Panc1 (cell line): ENCODE data around the gene RAB4A. TPM values are rescaled to one million over a fixed set of nuclear protein-coding genes. Genes with fewer than 3 reads are reported as not detected.

Source experiments
- ATAC-seq: fragments of 200-7000 bp; cut with Tn5 transposase; 2 replicates; pipeline ENCODE4 v1.9.1; 2020; ENCODE audit warnings: mild to moderate bottlenecking, moderate library complexity
- BruUV-seq: library from RNA; stranded (reverse); fragments of 400-500 nt; replicated peaks from 2 replicates; lab custom pipeline; 2021; lab: Mats Ljungman, UMichigan
- CTCF ChIA-PET: fragments of 300-600 bp; sonication (Branson Sonifier 250); formaldehyde crosslinking; loops from one replicate; lab custom pipeline; 2022; ENCODE audit warnings: antibody characterized with exemption; lab: Charles Lee
- POLR2A ChIA-PET: fragments of 300-600 bp; sonication (Branson Sonifier 250); formaldehyde crosslinking; loops from one replicate; lab custom pipeline; 2022; ENCODE audit warnings: antibody characterized with exemption; lab: Charles Lee
- DNase-seq: peaks from one replicate; pipeline ENCODE4 v3.0.0-alpha.2; 2010; ENCODE audit warnings: low read depth, low spot score
- H3K27ac ChIP-seq: 2 replicates; pipeline ENCODE4 v1.5.1; 2011; ENCODE audit warnings: mild to moderate bottlenecking, low read length, inconsistent platforms
- H3K27me3 ChIP-seq: fragments of 200-500 bp; sonication (Bioruptor generic); 2 replicates; pipeline ENCODE4 v1.6.0; 2014; ENCODE audit warnings: low read length, inconsistent platforms; ENCODE audit not compliant: control insufficient read depth, insufficient read depth
- H3K36me3 ChIP-seq: fragments of 200-500 bp; sonication (Bioruptor generic); 2 replicates; pipeline ENCODE4 v1.5.1; 2014; ENCODE audit warnings: inconsistent platforms, mild to moderate bottlenecking, low read length, moderate library complexity; ENCODE audit not compliant: control insufficient read depth, insufficient read depth
- H3K4me1 ChIP-seq: 2 replicates; pipeline ENCODE4 v1.5.1; 2011; ENCODE audit warnings: inconsistent platforms, mild to moderate bottlenecking, low read length, moderate library complexity; ENCODE audit not compliant: control insufficient read depth, insufficient read depth
- H3K4me3 ChIP-seq, 2 experiments: 2 replicates each; pipeline ENCODE4 v1.5.1; 2011 to 2012; ENCODE audit warnings: low read depth in 2 of 2, low read length in 2 of 2, mild to moderate bottlenecking in 2 of 2, inconsistent platforms in 1 of 2, moderate library complexity in 1 of 2
- H3K9me3 ChIP-seq: fragments of 200-500 bp; sonication (Bioruptor generic); 2 replicates; pipeline ENCODE4 v1.5.1; 2014; ENCODE audit warnings: low read depth, mild to moderate bottlenecking, inconsistent platforms, low read length, moderate library complexity; ENCODE audit not compliant: control insufficient read depth, insufficient read depth
- POLR2AphosphoS5 ChIP-seq: IDR thresholded peaks from 2 replicates; pipeline ENCODE4 v1.6.1; 2012; ENCODE audit warnings: mild to moderate bottlenecking, low read depth, low read length, moderate library complexity
- SIN3A ChIP-seq: IDR thresholded peaks from 2 replicates; pipeline ENCODE4 v1.6.1; 2012; ENCODE audit warnings: low read depth, mild to moderate bottlenecking, low read length, moderate library complexity, borderline replicate concordance; ENCODE audit not compliant: insufficient read depth
- TCF7L2 ChIP-seq: IDR thresholded peaks from 2 replicates; pipeline ENCODE4 v1.6.1; 2011; ENCODE audit warnings: mild to moderate bottlenecking, low read depth, low read length, inconsistent platforms
- in situ Hi-C: cut with HindIII; loops from 2 replicates; pipeline ENCODE4 v1.10.0; 2016; ENCODE audit warnings: low sequenced_read_pairs, low pct_unique_long_range_greater_than_20kb
- intact Hi-C: fragments of 100-400 bp; cut with micrococcal nuclease; formaldehyde crosslinking; loops from one replicate; pipeline ENCODE4 v1.10.0; 2022; ENCODE audit not compliant: unreplicated experiment
- total RNA-seq: library from RNA; stranded (reverse); gene quantifications from one replicate; pipeline ENCODE4 v1.2.1, GENCODE V29; 2021; ENCODE audit not compliant: unreplicated experiment
- TF ChIP-seq, protein P1 (sequence below), 2 experiments: IDR thresholded peaks; 2 replicates each; pipeline ENCODE4 v1.6.1; 2011 to 2012; ENCODE audit warnings: low read depth in 2 of 2, control low read depth in 1 of 2, low read length in 1 of 2, mild to moderate bottlenecking in 1 of 2, moderate library complexity in 1 of 2; ENCODE audit not compliant: insufficient read depth in 1 of 2
- TF ChIP-seq, protein P2 (sequence below): fragments of 450-650 bp; IDR thresholded peaks from 2 replicates; pipeline ENCODE4 v1.5.1; 2017; ENCODE audit warnings: mild to moderate bottlenecking

RAB4A gene
- total RNA-seq, 1 experiment from 2014 or later: 73.0 TPM

DNA sequence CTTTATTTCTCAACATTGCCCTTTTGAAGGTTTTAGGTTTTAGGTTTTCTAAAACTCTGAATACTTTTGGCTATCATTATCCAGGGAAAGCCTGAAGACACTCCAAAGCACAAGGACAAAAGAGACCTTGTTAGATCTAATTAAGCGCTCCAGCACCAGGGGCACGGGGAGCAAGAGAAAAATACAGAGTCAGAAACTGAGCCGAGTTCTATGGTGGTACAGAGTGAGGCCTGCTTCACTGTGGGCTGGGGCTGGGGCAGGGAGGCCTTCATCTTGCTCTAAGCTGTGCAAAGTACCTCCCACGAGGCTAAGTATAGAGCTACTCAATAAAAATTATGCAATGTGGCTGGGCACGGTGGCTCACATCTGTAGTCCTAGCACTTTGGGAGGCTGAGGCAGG, 19.7 kb upstream of the RAB4A start:
- ChIA-PET CTCF (no interaction called here), POLR2A (no interaction called here)
- TF ChIP-seq, protein P1, sequence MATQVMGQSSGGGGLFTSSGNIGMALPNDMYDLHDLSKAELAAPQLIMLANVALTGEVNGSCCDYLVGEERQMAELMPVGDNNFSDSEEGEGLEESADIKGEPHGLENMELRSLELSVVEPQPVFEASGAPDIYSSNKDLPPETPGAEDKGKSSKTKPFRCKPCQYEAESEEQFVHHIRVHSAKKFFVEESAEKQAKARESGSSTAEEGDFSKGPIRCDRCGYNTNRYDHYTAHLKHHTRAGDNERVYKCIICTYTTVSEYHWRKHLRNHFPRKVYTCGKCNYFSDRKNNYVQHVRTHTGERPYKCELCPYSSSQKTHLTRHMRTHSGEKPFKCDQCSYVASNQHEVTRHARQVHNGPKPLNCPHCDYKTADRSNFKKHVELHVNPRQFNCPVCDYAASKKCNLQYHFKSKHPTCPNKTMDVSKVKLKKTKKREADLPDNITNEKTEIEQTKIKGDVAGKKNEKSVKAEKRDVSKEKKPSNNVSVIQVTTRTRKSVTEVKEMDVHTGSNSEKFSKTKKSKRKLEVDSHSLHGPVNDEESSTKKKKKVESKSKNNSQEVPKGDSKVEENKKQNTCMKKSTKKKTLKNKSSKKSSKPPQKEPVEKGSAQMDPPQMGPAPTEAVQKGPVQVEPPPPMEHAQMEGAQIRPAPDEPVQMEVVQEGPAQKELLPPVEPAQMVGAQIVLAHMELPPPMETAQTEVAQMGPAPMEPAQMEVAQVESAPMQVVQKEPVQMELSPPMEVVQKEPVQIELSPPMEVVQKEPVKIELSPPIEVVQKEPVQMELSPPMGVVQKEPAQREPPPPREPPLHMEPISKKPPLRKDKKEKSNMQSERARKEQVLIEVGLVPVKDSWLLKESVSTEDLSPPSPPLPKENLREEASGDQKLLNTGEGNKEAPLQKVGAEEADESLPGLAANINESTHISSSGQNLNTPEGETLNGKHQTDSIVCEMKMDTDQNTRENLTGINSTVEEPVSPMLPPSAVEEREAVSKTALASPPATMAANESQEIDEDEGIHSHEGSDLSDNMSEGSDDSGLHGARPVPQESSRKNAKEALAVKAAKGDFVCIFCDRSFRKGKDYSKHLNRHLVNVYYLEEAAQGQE (IDR thresholded peaks at IDR 0.05; ENCODE audit: insufficient read depth in 1 of 2, low read depth in 2 of 2, low read length in 1 of 2): no peak
- TF ChIP-seq, protein P2, sequence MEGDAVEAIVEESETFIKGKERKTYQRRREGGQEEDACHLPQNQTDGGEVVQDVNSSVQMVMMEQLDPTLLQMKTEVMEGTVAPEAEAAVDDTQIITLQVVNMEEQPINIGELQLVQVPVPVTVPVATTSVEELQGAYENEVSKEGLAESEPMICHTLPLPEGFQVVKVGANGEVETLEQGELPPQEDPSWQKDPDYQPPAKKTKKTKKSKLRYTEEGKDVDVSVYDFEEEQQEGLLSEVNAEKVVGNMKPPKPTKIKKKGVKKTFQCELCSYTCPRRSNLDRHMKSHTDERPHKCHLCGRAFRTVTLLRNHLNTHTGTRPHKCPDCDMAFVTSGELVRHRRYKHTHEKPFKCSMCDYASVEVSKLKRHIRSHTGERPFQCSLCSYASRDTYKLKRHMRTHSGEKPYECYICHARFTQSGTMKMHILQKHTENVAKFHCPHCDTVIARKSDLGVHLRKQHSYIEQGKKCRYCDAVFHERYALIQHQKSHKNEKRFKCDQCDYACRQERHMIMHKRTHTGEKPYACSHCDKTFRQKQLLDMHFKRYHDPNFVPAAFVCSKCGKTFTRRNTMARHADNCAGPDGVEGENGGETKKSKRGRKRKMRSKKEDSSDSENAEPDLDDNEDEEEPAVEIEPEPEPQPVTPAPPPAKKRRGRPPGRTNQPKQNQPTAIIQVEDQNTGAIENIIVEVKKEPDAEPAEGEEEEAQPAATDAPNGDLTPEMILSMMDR: no peak
- no peak for TF ChIP-seq SIN3A
- TF ChIP-seq TCF7L2: no peak
- no peak for TF ChIP-seq POLR2AphosphoS5
- no peaks in the 10 kb centered on the region for H3K36me3 ChIP-seq
- H3K4me3 ChIP-seq: no peak overlapping the region
- H3K9me3 ChIP-seq: no peaks in the 10 kb centered on the region
- no peaks in the 10 kb centered on the region for H3K27me3 ChIP-seq
- BruUV-seq: no TSS peak
- in situ Hi-C loops: no loop called here
- no peak overlapping the region for H3K27ac ChIP-seq
- ATAC-seq (no peak), DNase-seq (no peak)
- 0 out of 2 replicates have a peak, but pooled peaks cover 3% of the 10 kb centered on the region for H3K4me1 ChIP-seq
- intact Hi-C loops: loop anchor here (10.0 kb wide), 1 partner anchor 204 kb away; no protein-coding TSS in a partner anchor

DNA sequence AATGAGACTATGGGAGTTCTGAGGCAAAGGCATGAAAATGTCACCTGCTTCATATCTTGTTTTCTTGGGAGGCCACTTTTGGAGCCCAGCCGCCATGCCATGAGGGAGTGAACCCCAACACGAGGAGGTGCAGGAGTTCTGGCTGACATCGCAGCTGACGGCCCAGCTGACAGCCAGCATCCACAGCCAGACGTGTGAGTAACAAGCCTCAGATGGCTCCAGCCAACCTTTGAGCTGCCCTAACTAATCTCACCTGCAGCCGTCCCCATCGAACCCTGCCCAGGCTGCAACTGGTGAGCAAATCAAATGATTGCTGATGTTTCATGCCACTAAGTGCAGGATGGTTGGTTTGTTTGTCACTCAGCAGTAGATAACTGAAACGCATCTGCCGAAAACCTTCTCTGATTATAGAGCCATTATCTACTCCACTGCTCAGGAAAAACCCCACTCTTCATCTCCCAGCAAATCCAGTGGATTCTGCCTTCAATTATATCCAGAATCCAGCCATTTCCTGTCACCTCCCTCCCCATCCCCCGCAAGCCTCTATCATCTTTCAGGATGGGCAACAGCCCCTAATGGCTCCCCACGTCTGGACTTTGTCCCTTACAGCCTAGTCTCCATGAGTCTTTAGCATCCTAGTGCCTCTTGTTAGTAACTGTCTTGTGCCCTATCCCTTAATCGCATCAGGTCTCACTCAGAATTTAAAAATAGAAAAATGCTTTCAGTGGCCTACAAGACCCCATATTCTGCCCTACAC, 18.5 kb upstream of the RAB4A start:
- H3K4me1 ChIP-seq: 0 out of 2 replicates have a peak, but pooled peaks cover 3% of the 10 kb centered on the region
- no peak overlapping the region for H3K4me3 ChIP-seq
- POLR2A ChIA-PET: no interaction called here
- TF ChIP-seq, protein P1 (IDR thresholded peaks at IDR 0.05; ENCODE audit: insufficient read depth in 1 of 2, low read depth in 2 of 2, low read length in 1 of 2): no peak
- TF ChIP-seq TCF7L2 (no peak), SIN3A (no peak), POLR2AphosphoS5 (no peak)
- TF ChIP-seq, protein P2: no peak
- DNase-seq (no peak), ATAC-seq (no peak)
- no TSS peak for BruUV-seq
- no peak overlapping the region for H3K27ac ChIP-seq
- CTCF ChIA-PET: no interaction called here
- H3K36me3 ChIP-seq: no peaks in the 10 kb centered on the region
- no peaks in the 10 kb centered on the region for H3K27me3 ChIP-seq
- intact Hi-C loops: loop anchor here (10.0 kb wide), 1 partner anchor 202 kb away; no protein-coding TSS in a partner anchor
- in situ Hi-C loops: no loop called here
- H3K9me3 ChIP-seq: no peaks in the 10 kb centered on the region
